Left forelimb (tissue), 1 donor: ENCODE results near the gene OXNAD1.
"Not testable (repeated sequence)": the region's sequence is repeated elsewhere in the genome, so short reads cannot be mapped to it uniquely, and the experiment has no call there.

Experiments used
- DNase-seq: peaks from one replicate; pipeline ENCODE4 v3.0.0-alpha.2; 2018; ENCODE audit warnings: low spot score

The OXNAD1 gene

DNA sequence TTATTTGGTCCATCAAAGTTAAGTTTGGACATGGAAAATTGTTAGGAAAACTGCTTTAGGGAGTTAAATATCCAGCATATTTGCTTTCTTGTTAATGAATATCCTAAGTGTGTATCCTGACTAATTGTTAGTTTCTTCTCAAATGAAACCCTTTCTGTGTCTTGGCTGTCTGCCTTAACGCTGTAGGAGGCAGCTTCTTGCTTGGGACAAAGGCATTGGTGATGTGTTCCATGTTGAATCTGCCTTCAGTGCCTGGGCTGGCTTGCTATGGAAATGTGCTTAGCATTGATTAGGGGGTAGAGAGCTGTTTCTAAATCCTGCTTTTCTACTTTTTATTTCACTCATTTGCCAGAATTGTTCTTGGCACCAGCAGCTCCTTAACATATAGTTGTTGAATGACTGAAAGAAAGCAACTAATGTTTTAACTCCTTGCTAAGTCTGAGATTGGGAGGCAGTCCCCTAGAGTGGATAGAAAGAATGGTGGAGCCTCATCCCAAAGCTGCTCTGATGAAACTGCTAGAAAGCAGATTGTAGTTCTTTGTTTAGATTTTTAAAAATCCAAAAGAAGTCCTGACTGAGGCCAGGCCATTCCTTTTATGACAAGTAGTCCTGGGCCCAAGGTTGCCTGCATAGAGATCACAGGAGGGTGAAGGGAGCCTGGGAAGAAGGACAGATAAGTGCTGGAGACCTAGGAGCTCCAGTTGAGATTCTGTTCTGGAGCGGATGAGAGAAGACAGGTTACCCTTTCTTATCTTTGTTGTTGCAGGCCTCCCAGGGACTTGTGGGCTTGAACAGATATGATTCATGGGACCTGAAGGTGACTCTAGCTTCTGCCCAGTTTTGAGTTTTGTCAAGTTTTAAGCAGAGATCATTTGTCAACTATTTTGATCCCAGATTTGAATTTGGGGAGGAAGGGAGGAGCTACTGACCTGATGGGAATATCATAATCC lies 39.3 kb downstream of the OXNAD1 start:
- no peak for DNase-seq

DNA sequence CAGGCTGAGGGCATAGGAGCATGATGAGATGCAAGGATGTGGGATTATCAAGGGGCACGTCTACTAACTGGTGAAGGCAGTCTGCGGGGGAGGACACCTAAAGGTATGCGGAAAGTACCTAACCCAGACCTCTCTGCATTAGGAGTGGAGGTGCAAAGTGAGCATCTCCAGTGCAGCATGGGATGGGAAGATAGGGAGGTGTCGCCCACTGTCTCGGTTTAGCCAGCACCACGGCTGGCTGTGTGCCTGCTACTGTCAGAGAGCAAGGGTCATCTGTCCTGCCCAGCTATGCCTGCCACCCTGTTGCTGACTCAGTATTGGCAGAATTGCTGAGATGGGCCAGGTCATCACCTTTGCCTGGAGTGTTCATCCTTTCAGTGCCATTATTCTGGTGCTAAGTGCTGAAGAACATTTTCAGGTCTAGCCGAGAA lies 40.1 kb downstream of the OXNAD1 start:
- DNase-seq = no peak

DNA sequence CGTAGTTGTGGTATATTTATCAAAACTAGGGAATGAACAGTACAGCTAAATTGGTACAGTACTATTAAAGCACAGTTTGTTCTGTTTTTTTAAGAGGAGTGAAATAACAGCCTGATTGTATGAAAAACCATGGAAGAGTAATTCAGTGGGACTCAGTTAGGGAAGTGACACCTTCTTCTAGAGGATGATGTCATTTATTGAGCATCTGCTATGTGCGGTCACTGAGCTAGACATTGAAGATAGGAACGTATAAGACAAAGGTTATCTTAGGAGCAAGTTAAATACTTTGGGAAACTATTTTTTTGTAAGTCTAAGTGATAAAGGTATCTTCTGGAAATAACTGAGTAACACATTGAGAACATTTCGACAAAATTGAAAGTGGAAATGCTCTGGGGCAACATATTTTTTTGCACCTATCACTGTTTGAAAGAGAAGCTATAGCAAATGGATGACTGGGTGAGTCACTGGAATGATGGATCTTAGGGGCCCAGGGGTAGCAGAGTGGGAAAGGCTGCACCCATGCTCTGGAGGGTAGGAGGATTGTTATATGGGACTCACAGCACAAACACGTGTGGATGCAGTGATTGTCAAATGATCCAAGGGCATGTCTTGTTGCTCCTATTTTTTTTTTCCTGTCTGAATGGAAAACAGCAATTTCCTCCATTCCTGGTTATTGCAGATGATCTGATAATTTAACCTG lies 43.0 kb downstream of the OXNAD1 start:
- DNase-seq = no peak

DNA sequence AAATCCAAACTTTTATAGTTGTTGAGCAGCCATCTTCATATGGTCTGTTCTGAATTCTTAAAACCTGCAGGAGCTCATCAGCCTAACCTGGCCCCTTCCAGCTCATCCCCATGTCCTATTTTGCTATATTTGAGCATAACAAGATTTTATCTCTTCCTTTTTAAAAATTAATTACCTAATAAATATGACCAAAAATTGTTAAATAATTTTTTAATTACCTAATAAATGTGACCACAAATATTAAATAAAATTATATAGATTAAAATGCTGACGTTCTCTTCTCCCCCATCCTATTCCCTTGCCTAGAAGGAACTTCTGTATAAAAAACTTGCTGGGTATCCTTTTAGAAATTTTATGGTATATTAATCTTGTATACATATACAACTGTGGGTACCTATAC lies 43.7 kb downstream of the OXNAD1 start:
- DNase-seq = no peak

DNA sequence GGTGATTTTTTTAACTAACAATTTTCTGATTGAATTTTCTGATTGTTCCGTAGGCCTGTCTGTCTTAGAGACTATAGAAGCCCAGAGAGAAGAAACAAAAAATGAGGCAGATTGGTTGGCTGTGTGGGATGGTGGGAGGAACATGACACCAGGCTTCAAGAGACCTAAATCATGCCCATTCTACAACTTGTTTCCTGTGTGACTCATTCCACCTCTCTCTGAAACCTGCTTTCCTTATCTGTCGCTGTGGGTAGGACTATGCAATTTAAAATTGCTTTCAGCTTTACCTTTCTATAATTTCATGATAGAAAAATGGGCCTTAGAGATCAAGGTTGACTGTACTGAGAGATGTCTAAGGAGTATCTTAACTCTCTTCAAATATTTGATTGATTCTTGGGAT lies 44.5 kb downstream of the OXNAD1 start:
- no peak for DNase-seq

DNA sequence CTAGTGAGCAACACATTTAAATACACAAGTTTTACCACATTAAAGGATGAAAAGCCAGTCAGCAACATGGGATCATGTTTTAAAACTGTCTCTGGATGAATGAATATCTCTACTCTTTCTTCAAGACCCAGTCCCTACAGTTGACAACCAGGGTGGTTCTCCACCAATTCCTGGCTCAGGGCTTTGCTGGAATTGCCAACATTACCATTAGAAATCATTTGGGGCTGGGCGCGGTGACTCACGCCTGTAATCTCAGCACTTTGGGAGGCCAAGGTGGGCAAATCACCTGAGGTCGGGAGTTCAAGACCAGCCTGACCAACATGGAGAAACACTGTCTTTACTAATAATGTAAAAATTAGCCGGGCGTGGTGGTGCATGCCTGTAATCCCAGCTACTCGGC lies 45.5 kb downstream of the OXNAD1 start:
- not testable (repeated sequence) for DNase-seq

DNA sequence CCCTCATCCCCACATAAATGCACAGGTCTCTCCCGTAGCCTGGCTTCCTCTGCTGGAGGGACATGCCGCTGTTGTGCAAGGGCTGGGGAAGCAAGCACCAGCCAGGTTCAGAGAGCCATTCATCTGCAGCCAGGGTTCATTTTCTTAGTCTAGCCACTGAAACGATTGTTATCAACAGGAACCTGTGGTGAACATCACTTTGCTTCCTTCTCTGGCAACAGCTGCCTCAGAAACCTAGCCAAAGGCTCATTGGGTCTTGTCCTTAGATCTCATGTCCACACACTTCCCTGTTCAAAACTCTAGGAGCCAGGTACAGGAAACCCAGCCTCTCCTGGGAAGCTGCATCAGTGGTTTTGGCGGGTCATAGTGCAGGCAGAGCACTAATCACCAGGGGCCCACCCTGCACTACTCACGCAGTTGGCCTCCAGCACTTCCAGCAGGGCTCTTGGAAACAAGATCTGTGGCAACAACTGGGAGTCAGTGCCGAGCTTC lies 47.0 kb downstream of the OXNAD1 start:
- no peak for DNase-seq

DNA sequence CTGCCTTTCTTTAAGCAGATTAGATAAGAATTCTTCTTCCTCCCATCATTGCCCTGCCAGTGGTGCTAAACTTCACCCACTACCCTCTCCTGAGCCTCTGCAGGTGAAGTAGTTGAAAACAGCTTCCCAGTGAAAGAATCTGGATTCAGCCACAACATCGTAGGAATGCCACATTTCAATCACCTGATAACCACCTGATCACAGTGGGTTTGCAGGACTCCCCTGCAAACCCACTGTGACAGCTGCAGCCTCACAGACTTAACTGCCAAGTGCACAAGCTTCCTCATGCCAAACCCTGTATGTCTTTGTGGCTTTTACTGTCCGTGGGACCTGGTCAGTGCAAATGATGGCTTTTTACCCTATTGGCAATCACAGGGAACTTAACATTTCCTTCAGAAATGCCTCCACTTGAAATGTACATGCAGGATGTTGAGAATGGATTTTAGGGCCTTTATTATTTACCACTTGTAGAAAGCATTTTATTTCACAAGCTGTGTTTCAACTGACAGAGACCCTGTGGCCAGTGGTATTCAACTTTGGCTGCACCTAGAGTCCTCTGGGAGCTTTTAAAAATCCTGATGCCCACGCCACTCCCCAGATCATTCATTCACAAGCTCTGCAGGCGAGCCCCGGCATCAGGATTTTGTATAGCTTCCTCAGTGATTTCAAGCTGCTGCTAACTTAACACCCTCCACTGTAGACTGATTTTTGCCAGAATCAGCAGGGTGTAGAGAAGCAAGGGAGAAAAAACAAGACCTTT lies 49.1 kb downstream of the OXNAD1 start:
- no peak for DNase-seq

DNA sequence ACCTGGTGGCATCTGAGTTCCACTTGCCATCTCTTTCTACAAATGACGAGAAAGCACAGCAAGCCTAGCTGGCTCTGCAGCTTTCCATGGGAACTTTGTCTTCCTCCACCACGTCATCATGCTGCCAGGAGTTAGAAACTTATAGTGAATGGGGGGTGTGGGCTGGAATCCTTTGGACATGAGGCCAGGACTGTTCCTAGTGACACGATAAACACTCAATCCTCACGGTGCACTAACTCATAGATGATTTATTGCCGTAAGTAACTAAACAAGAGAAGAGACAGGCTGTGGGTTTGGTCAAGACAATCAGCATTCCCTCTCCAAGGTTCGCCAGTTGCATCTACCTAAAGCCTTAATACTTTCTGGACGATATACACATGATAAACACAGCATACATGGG lies 50.6 kb downstream of the OXNAD1 start:
- no peak for DNase-seq

DNA sequence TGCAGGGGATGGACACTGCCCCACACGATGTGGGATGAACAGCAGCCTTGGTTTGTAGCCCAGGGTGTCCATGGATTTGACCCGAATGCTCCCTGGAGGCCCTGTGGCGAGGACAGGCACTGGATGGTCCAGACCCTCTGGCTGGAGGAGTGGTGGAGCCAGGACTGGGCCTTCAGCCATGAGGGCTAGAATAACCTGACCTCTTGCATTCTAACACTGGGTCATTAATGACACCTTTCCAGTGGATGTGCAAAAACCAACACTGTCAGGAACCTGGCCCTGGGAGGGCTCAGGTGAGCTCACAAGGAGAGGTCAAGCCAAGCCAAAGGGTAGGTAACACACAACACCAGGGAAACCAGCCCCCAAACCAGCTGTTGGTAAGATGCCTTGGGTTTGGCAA lies 51.4 kb downstream of the OXNAD1 start:
- no peak for DNase-seq

DNA sequence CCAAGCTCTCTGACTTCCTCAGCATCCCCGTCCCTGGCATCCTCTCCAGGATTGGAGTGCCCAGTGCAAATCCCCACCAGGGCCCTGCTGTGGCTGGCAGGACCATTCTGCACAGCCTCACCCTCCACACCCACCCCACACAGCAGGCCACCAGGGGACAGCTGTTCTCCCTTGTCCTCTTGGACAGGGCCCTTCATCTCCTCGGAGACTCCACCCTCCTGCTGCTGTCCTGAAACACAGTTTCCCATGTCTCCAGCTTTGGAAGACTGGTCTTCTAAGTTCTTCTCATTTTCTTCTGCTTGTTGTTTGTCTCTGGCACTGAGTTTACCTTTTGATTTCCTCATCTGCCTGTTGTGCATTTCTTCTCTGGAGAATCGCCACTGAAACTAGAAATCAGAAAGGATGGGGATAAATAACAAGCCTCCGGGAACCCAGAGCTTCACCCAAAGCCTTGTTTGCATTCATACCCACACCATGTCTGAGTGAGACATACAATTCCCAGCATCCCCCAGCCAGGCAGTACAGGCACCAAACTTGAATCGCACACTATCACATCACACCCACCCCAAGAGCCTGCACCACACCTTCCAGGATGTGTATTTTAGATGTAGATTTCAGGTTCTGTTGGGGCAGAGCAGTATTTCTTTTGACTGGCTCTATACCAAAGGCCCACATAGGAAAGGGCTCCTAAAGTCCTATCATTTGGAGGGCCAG lies 52.0 kb downstream of the OXNAD1 start:
- no peak for DNase-seq

DNA sequence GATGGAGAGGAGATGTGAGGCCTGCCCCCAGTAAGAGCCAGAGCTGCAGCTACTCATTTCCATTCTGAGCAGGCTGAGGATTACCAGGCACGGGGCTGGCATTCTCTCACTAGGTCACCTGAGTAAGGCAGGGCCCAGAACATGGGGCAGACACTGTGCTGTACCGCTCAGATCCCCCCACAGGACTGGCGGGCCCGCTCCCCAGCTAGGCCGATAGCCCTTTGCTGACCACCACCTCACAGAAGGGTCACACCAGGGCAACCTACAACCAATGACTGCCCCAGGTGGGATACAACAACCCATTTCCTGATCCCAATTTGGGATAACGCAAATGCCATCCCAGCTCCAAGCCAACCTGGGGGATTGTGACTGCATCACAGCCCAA lies 52.5 kb downstream of the OXNAD1 start:
- no peak for DNase-seq

DNA sequence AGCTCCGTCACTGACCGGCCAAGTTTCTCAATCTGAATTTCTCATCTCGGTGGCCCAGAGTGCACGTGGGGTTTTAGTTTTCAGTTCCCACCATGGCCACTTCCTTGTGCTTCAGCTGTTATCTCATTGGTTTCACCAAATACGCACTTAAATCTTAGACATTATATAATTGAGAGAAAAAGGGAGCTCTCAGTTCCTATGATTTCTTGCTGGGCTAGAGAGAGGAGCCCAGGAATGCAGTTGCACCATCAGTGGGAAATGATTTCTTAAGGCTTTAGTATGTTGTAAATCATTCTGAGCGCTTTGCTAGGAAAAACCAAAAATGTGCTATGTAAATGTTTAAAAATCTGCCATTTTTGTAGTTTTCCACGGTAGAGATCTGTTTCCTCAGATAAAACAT lies 53.2 kb downstream of the OXNAD1 start:
- no peak for DNase-seq

DNA sequence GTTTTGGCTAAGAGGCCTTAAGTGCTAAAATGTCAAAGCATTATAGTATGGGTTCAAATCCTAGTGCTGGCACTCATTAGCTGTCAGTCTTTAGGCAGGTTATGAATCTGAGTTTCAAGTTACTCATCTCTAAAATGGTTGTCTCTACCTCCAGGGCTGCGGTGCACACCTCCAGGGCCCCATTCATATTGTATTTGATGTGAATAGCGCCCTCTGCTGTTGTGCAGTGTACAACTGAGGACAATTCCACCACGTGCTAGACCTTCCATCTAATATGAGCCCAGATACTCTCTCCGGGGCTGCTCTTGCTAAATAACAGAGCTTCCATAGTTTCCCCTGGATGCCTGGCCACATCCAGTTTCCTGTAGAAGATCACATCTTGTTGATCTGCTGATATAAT lies 54.3 kb downstream of the OXNAD1 start:
- DNase-seq = no peak

DNA sequence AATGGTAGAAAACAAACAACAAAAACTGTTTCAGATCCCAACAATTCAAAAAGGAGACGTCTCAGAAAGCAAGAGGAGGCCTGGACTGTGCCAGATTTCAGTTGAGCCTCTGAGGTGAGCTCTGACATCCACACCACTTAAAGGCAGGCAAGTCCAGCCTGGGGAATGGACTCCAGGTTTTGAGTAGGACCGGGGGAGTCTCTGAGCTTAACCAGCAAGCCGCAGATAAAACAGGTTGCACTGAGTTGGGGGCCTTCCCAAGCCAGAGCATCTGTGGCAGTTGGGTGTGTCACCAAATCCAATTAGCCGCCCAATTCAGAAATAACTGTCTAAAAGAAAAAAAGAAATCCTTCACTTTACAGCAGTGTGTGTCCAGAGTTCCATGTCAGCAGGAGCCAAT lies 54.7 kb downstream of the OXNAD1 start:
- DNase-seq = no peak

DNA sequence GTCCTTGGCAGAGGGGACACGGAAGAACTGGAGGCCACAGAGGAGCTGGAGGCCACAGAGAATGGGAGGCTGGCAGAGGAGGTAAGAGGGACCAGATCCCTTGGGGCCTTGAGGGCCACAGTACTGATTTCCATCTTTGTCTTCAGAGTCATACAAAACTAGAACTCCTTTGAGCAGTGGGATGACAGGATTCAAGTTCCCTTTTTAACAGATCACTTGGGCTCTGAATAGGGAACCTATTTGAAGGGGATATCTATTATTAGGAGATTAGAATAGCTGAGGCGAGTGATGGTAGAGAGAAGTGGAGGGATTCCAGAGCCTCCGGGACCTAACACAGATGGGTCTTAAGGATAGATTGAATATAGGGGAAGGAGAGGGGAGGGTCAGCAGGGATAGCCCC lies 55.7 kb downstream of the OXNAD1 start:
- no peak for DNase-seq

DNA sequence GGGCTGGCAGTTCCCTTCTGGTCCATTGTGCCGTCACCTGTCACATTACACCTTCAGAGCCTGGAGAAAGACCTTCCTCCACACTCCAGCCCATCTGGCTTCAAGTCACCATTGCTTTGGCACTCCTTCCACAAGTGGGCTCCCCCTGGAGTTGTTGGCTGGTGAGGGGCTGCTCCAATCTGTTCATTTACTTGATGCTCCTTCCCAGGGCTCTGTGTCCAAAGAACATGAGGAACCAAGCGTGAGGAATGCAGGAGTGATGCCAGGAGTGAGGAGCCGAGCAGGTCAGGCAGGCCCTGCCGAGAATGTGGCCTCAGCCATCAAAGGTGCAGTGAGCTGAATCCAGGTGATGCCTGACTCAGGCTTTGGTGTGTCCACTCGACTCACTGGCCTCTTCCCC lies 57.2 kb downstream of the OXNAD1 start:
- DNase-seq = no peak

DNA sequence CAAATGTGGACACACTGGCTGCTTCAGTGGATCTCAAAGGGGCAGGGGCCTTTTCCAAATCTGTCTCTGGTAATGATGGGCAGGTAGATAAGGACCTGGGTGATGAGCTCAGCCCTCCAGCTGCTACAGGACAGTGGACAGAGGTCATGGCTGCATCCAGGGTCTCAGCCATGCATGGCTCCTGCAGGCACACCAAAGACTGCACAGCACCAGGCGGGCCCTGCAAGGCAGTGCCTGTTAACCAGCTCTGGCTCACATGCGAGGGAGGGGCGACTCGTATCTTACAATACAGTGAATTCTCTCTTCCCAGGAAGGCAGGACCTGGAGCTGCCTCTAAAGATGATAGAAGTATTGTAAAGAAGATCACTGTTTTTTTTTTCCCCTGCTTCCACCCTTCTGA lies 58.7 kb downstream of the OXNAD1 start:
- no peak for DNase-seq

DNA sequence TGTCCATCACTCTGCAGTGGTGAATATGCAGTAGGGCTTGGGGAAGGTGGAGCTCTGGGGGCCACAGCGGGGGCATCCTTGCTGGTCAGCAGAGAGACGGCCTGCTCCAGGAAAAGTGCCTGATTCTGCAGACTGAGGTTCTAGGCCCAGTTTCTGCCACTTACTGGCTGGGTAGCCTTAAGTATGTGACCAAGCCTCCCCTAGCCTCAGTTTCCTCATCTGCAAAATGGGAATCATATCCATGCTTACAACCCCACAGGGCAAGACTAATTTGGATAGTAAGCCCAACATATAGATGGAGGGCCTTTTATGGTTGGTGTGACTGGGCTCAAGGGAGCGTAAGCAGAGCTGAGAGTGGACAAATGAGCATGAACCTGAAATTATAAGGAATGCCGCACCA lies 60.8 kb downstream of the OXNAD1 start:
- no peak for DNase-seq

DNA sequence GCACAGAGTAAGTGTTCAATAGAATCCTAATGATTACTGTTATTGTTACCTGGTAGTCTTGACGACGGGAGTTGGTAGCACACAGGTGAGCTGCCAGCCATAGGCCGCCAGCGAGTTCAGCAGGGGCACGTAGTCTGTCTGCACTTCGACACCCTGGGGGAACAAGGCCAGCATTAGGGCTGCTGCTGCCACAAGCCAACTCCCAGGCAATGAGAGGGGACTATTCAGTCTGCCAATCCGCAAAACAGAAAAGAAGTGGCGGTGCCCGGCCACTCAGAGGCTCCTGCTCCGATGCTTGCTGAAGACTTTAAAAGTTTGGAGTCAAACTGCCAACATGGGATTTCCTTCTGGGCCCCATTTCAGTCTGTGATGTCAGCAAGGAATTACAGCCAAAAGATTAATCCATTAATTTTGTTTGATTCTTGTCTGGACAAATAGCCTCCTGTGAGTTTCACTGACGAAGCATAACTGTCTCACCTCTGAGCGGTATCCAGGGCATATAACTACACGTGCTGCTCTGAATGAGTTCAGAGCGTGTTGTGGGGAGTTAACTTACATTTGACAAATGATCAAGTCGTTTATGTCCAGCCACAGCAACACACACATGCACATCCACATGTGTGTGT lies 61.8 kb downstream of the OXNAD1 start:
- no peak for DNase-seq

DNA sequence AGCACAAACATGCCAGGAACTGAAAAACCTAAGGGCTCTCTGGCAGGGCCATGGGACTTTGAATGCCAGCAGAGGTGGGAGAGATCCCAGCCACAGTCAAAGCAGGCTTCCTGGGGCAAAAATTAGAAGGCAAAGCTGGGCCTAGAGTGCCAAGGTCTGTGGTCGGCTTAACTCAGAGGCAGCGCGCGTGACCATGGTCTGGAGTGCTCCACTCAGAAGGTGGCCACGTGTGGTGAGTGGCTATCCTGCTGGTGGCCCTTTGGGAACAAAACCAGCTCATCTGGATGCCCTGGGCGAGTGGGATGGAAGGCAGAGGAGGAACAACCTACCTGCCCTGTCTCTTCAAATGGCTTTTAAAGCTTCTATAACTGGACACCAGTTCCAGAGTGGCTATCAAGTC lies 63.1 kb downstream of the OXNAD1 start:
- no peak for DNase-seq
